GM21737 (cell line): Measurements from ENCODE around the gene METTL26.

Experiments used
- ATAC-seq: cut with Tn5 transposase; IDR thresholded peaks from one replicate; pipeline ENCODE4 v1.9.1; 2021; ENCODE audit warnings: mild to moderate bottlenecking, moderate library complexity; ENCODE audit not compliant: unreplicated experiment

The METTL26 gene

GRCh38 chr16:627454-628239 lies 8.5 kb downstream of the METTL26 start:
- ATAC-seq = no peak

GRCh38 chr16:626787-627453 lies 9.2 kb downstream of the METTL26 start:
- no peak for ATAC-seq

GRCh38 chr16:625977-626765 lies 9.9 kb downstream of the METTL26 start:
- ATAC-seq = no peak

- ATAC-seq = no peak
Observed at GRCh38 chr16:625117-625976, 10.8 kb downstream of the METTL26 start.

- ATAC-seq = no peak
Observed at GRCh38 chr16:624526-625070, 11.5 kb downstream of the METTL26 start.

- no peak for ATAC-seq
Observed at GRCh38 chr16:622920-623280, 13.2 kb downstream of the METTL26 start.

- ATAC-seq = no peak
Observed at GRCh38 chr16:621526-622105, 14.5 kb downstream of the METTL26 start.

- no peak for ATAC-seq
Observed at GRCh38 chr16:620700-621525, 15.2 kb downstream of the METTL26 start.

- no peak for ATAC-seq
Observed at GRCh38 chr16:619476-620100, 16.5 kb downstream of the METTL26 start.

GRCh38 chr16:617855-618254 lies 18.2 kb downstream of the METTL26 start:
- ATAC-seq = no peak

GRCh38 chr16:616733-617586 lies 19.1 kb downstream of the METTL26 start:
- ATAC-seq = no peak

- no peak for ATAC-seq
Observed at GRCh38 chr16:615122-615521, 21.0 kb downstream of the METTL26 start.

GRCh38 chr16:610513-611381 lies 25.4 kb downstream of the METTL26 start:
- no peak for ATAC-seq

- no peak for ATAC-seq
Observed at GRCh38 chr16:609984-610383, 26.1 kb downstream of the METTL26 start.

GRCh38 chr16:609316-609715 lies 26.8 kb downstream of the METTL26 start:
- no peak for ATAC-seq

GRCh38 chr16:608019-608418 lies 28.1 kb downstream of the METTL26 start:
- no peak for ATAC-seq
